ENCODE results near the gene COG5. TPM values are rescaled to one million over a fixed set of nuclear protein-coding genes. Genes with fewer than 3 reads are reported as not detected.

The COG5 gene
- total RNA-seq, 1 experiment from 2014 or later = 32.2 TPM

GRCh38 chr7:107190090-107190489 is 373.6 kb downstream of the COG5 start:
- POLR2A ChIA-PET (ENCODE audit: low non-redundant PET) = no interaction called here
- BruUV-seq (replicated peaks) = no TSS peak
- DNase-seq (ENCODE audit: low spot score) = no peak
- TF ChIP-seq CTCF (conservative IDR thresholded peaks at IDR 0.05; ENCODE audit: low read depth, low read length) (no peak), EZH2 (IDR thresholded peaks at IDR 0.05; ENCODE audit: borderline replicate concordance, low read depth, low read length, poor library complexity, severe bottlenecking) (no peak)
- CTCF ChIA-PET = interaction anchor here (0.6 kb wide), 1 partner anchor 487 kb away, joined by 3 read pairs; no protein-coding TSS in a partner anchor
- Histone ChIP-seq H3K4me1 (ENCODE audit: insufficient read depth, low read length, poor library complexity, severe bottlenecking) (no peaks in the 10 kb centered on the region), H3K36me3 (ENCODE audit: insufficient read depth, low read length, poor library complexity, severe bottlenecking) (peaks cover 32% of the 10 kb centered on the region), H3K9me3 (ENCODE audit: low read depth, low read length, poor library complexity, severe bottlenecking) (no peaks in the 10 kb centered on the region), H3K4me3 (ENCODE audit: low read depth, low read length, poor library complexity, severe bottlenecking) (no peak overlapping the region), H3K27ac (ENCODE audit: low read depth, low read length, poor library complexity, severe bottlenecking) (no peak overlapping the region), H3K27me3 (replicated peaks; ENCODE audit: insufficient read depth, low read depth, low read length, poor library complexity) (no peaks in the 10 kb centered on the region)
- intact Hi-C loops (cut with micrococcal nuclease; ENCODE audit: unreplicated experiment) = no loop called here

DNA sequence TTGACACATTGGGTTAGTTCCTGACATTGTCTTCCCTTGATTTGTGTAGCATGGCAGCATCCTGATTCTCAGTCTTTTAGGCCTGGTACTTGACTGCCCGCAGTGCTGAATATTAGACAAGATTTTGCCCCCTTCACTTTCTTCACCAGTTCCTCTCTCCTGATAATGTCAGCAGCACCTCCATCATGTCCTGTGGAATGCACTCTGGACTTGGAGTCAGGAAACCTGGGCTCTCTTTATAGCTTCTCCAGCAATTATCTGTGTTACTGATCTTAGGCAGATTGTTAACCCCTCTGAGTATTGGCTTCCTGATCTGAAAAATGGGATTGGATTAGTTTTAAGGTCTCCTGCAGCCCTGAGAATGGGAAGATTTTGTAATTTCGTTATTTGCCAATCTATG is 375.9 kb downstream of the COG5 start:
- POLR2A ChIA-PET (ENCODE audit: low non-redundant PET) = no interaction called here
- Histone ChIP-seq H3K27me3 (replicated peaks; ENCODE audit: insufficient read depth, low read depth, low read length, poor library complexity) (no peaks in the 10 kb centered on the region), H3K27ac (ENCODE audit: low read depth, low read length, poor library complexity, severe bottlenecking) (no peak overlapping the region), H3K9me3 (ENCODE audit: low read depth, low read length, poor library complexity, severe bottlenecking) (no peaks in the 10 kb centered on the region), H3K4me1 (ENCODE audit: insufficient read depth, low read length, poor library complexity, severe bottlenecking) (no peaks in the 10 kb centered on the region), H3K4me3 (ENCODE audit: low read depth, low read length, poor library complexity, severe bottlenecking) (no peak overlapping the region), H3K36me3 (ENCODE audit: insufficient read depth, low read length, poor library complexity, severe bottlenecking) (peaks cover 37% of the 10 kb centered on the region)
- no peak for TF ChIP-seq EZH2 (IDR thresholded peaks at IDR 0.05; ENCODE audit: borderline replicate concordance, low read depth, low read length, poor library complexity, severe bottlenecking)
- no peak for TF ChIP-seq CTCF (conservative IDR thresholded peaks at IDR 0.05; ENCODE audit: low read depth, low read length)
- intact Hi-C loops (cut with micrococcal nuclease; ENCODE audit: unreplicated experiment) = no loop called here
- CTCF ChIA-PET = no interaction called here
- no peak for DNase-seq (ENCODE audit: low spot score)
- BruUV-seq (replicated peaks) = no TSS peak

DNA sequence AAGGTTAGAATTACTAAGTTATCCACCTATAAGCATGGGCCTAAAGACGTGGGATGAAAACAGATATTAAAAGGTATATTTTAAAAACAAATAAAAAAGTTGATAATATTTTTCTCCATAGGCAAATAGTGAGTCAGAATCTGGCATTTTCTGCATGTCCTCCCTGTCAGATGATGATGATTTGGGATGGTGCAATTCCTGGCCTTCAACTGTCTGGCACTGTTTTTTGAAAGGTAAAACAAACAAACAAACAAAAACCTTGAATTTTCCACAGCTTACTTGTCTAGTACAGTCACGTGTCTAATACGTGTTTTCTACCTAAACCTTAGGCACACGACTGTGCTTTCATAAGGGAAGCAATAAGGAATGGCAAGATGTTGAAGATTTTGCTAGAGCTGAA is 377.5 kb downstream of the COG5 start:
- Histone ChIP-seq H3K4me3 (ENCODE audit: low read depth, low read length, poor library complexity, severe bottlenecking) (no peak overlapping the region), H3K4me1 (ENCODE audit: insufficient read depth, low read length, poor library complexity, severe bottlenecking) (no peaks in the 10 kb centered on the region), H3K36me3 (ENCODE audit: insufficient read depth, low read length, poor library complexity, severe bottlenecking) (peaks cover 37% of the 10 kb centered on the region), H3K9me3 (ENCODE audit: low read depth, low read length, poor library complexity, severe bottlenecking) (no peaks in the 10 kb centered on the region), H3K27ac (ENCODE audit: low read depth, low read length, poor library complexity, severe bottlenecking) (no peak overlapping the region), H3K27me3 (replicated peaks; ENCODE audit: insufficient read depth, low read depth, low read length, poor library complexity) (no peaks in the 10 kb centered on the region)
- no TSS peak for BruUV-seq (replicated peaks)
- CTCF ChIA-PET = no interaction called here
- no peak for DNase-seq (ENCODE audit: low spot score)
- intact Hi-C loops (cut with micrococcal nuclease; ENCODE audit: unreplicated experiment) = no loop called here
- TF ChIP-seq CTCF (conservative IDR thresholded peaks at IDR 0.05; ENCODE audit: low read depth, low read length) (no peak), EZH2 (IDR thresholded peaks at IDR 0.05; ENCODE audit: borderline replicate concordance, low read depth, low read length, poor library complexity, severe bottlenecking) (no peak)
- POLR2A ChIA-PET (ENCODE audit: low non-redundant PET) = no interaction called here
